NCI-H2196 treated with DMSO at 0.1 percent for 48 hours (cell line): ENCODE measurements around the gene DMD.
"Not testable (repeated sequence)": the region's sequence is repeated elsewhere in the genome, so short reads cannot be mapped to it uniquely, and the experiment has no call there.

ENCODE experiments used
- DNase-seq: peaks from one replicate; lab custom pipeline; 2025; ENCODE audit not compliant: unreplicated experiment; lab: John Stamatoyannopoulos, UW

DMD gene

GRCh38 chrX:31547416-31547815, 1663.9 kb downstream of the DMD start:
- no peak for DNase-seq

GRCh38 chrX:31546126-31546525, 1665.2 kb downstream of the DMD start:
- no peak for DNase-seq

- no peak for DNase-seq
Observed at GRCh38 chrX:31545726-31546125, 1665.6 kb downstream of the DMD start.

GRCh38 chrX:31545191-31545590, 1666.2 kb downstream of the DMD start:
- DNase-seq, result no peak

- no peak for DNase-seq
Observed at GRCh38 chrX:31543634-31544033, 1667.7 kb downstream of the DMD start.

- no peak for DNase-seq
Observed at GRCh38 chrX:31542566-31542965, 1668.8 kb downstream of the DMD start.

- DNase-seq, result no peak
Observed at GRCh38 chrX:31540313-31540712, 1671.0 kb downstream of the DMD start.

GRCh38 chrX:31527455-31528126, 1683.8 kb downstream of the DMD start:
- no peak for DNase-seq

GRCh38 chrX:31523884-31524536, 1687.3 kb downstream of the DMD start:
- DNase-seq, result no peak

GRCh38 chrX:31522760-31523159, 1688.6 kb downstream of the DMD start:
- DNase-seq, result no peak

- DNase-seq, result no peak
Observed at GRCh38 chrX:31521941-31522340, 1689.4 kb downstream of the DMD start.

- DNase-seq, result no peak
Observed at GRCh38 chrX:31516527-31516926, 1694.8 kb downstream of the DMD start.

GRCh38 chrX:31508338-31508737, 1703.0 kb downstream of the DMD start:
- DNase-seq, result no peak

GRCh38 chrX:31506928-31507327, 1704.4 kb downstream of the DMD start:
- DNase-seq, result no peak

GRCh38 chrX:31506360-31506759, 1705.0 kb downstream of the DMD start:
- no peak for DNase-seq

GRCh38 chrX:31500921-31501320, 1710.4 kb downstream of the DMD start:
- DNase-seq, result no peak

GRCh38 chrX:31499109-31499508, 1712.2 kb downstream of the DMD start:
- no peak for DNase-seq

- DNase-seq, result no peak
Observed at GRCh38 chrX:31497086-31497485, 1714.3 kb downstream of the DMD start.

- no peak for DNase-seq
Observed at GRCh38 chrX:31487951-31488350, 1723.4 kb downstream of the DMD start.

GRCh38 chrX:31483336-31483735, 1728.0 kb downstream of the DMD start:
- no peak for DNase-seq

GRCh38 chrX:31480696-31481095, 1730.7 kb downstream of the DMD start:
- no peak for DNase-seq

- DNase-seq, result no peak
Observed at GRCh38 chrX:31471229-31471628, 1740.1 kb downstream of the DMD start.

GRCh38 chrX:31470753-31471152, 1740.6 kb downstream of the DMD start:
- not testable (repeated sequence) for DNase-seq
